Astrocyte of the cerebellum (primary cell): ENCODE measurements around the gene GGN.
"Not testable (repeated sequence)": the region's sequence is repeated elsewhere in the genome, so short reads cannot be mapped to it uniquely, and the experiment has no call there.

Experiments used
- DNase-seq: peaks from one replicate; pipeline ENCODE4 v3.0.0-alpha.2; 2011; ENCODE audit warnings: low read depth
- H3K4me3 ChIP-seq: 2 replicates; pipeline ENCODE4 v1.5.1; 2011; ENCODE audit warnings: mild to moderate bottlenecking, low read depth, low read length, moderate library complexity
- CTCF ChIP-seq: IDR thresholded peaks from 2 replicates; pipeline ENCODE4 v1.5.1; 2012; ENCODE audit warnings: low read length, low read depth, moderate library complexity, mild to moderate bottlenecking; ENCODE audit errors: missing control alignments
- in situ Hi-C: cut with HindIII; loops from 2 replicates; pipeline ENCODE4 v1.10.0; 2017; ENCODE audit warnings: low sequenced_read_pairs

Gene GGN

GRCh38 chr19:38374332-38375097 lies 13.3 kb downstream of the GGN start, which contains the start of gene PSMD8:
PSMD8 (plus strand) TSS chr19:38374571; CDS start chr19:38374602, 31 bp downstream.
- in situ Hi-C loops, result no loop called here
- peak; percentile 15 for TF ChIP-seq CTCF
- peak; percentile 91 for DNase-seq

GRCh38 chr19:38373907-38374331 lies 13.9 kb downstream of the GGN start:
- no peak for DNase-seq
- in situ Hi-C loops, result no loop called here
- no peak for TF ChIP-seq CTCF
- peak overlapping the region; percentile 94 for H3K4me3 ChIP-seq

More at GRCh38 chr19:38374332-38375097, 13.3 kb downstream of the GGN start, which contains the start of gene PSMD8:
- H3K4me3 ChIP-seq, result peak within 1 kb of the TSS; percentile 94

- no peak for DNase-seq
These were observed 16.8 kb downstream of the GGN start for GRCh38 chr19:38371081-38371480.

GRCh38 chr19:38370299-38370698 lies 17.5 kb downstream of the GGN start:
- in situ Hi-C loops, result no loop called here
- H3K4me3 ChIP-seq, result no peak overlapping the region
- DNase-seq, result no peak
- TF ChIP-seq CTCF, result no peak

More at GRCh38 chr19:38371081-38371480, 16.8 kb downstream of the GGN start:
- in situ Hi-C loops, result no loop called here
- no peak overlapping the region for H3K4me3 ChIP-seq
- TF ChIP-seq CTCF, result no peak

GRCh38 chr19:38369584-38369983 lies 18.2 kb downstream of the GGN start:
- no peak overlapping the region for H3K4me3 ChIP-seq
- no peak for TF ChIP-seq CTCF
- in situ Hi-C loops, result no loop called here
- no peak for DNase-seq

- in situ Hi-C loops, result no loop called here
- TF ChIP-seq CTCF, result no peak
- no peak for DNase-seq
- no peak overlapping the region for H3K4me3 ChIP-seq
These were observed 20.8 kb downstream of the GGN start for GRCh38 chr19:38367041-38367440.

GRCh38 chr19:38362946-38363688 lies 24.7 kb downstream of the GGN start:
- in situ Hi-C loops, result not testable (repeated sequence)

More at GRCh38 chr19:38362946-38363688, 24.7 kb downstream of the GGN start:
- not testable (repeated sequence) for DNase-seq
- H3K4me3 ChIP-seq, result peak overlapping the region; percentile 55
